H1 (cell line): ENCODE measurements around the gene SPECC1. TPM values are rescaled to one million over a fixed set of nuclear protein-coding genes. Genes with fewer than 3 reads are reported as not detected.

Source experiments
- CTCF ChIA-PET: fragments of 300-600 bp; sonication (Branson Sonifier 250); formaldehyde crosslinking; loops from one replicate; lab custom pipeline; 2021; ENCODE audit not compliant: partially characterized antibody; lab: Charles Lee
- POLR2A ChIA-PET: fragments of 300-600 bp; sonication (Branson Sonifier 250); formaldehyde crosslinking; loops from one replicate; lab custom pipeline; 2021; ENCODE audit warnings: inconsistent platforms; ENCODE audit not compliant: partially characterized antibody; lab: Charles Lee
- DNase-seq, 2 experiments: peaks; one replicate each; pipeline versions ENCODE4 v3.0.0 to v3.0.0-alpha.2; 2010 to 2022; ENCODE audit warnings: low spot score in 2 of 2, low read depth in 1 of 2, mixed read lengths in 1 of 2
- FAIRE-seq: peaks from 2 replicates; lab custom pipeline; 2011; peaks lifted over from hg19 to GRCh38; lab: Jason Lieb, UNC
- H2AFZ ChIP-seq: 2 replicates; pipeline ENCODE4 v1.8.1; 2012; ENCODE audit warnings: low read length, inconsistent platforms
- H2AK5ac ChIP-seq: 2 replicates; pipeline ENCODE4 v1.6.1; 2013; ENCODE audit warnings: low read depth, low read length
- H2BK120ac ChIP-seq: replicated peaks from 2 replicates; pipeline ENCODE3; 2013; ENCODE audit warnings: low read depth, low read length, inconsistent platforms
- H2BK12ac ChIP-seq: 2 replicates; pipeline ENCODE4 v1.6.1; 2013; ENCODE audit warnings: low read depth, low read length
- H2BK15ac ChIP-seq: 2 replicates; pipeline ENCODE4 v1.6.1; 2013; ENCODE audit warnings: low read length
- H2BK20ac ChIP-seq: 2 replicates; pipeline ENCODE4 v1.6.1; 2013; ENCODE audit warnings: low read length
- H2BK5ac ChIP-seq: 2 replicates; pipeline ENCODE4 v1.6.1; 2013; ENCODE audit warnings: low read depth, low read length
- H3K14ac ChIP-seq: 2 replicates; pipeline ENCODE4 v1.6.1; 2013; ENCODE audit warnings: inconsistent platforms; ENCODE audit not compliant: insufficient read length
- H3K18ac ChIP-seq: 2 replicates; pipeline ENCODE4 v1.6.1; 2013; ENCODE audit warnings: low read length; ENCODE audit errors: extremely low read depth
- H3K23ac ChIP-seq: 2 replicates; pipeline ENCODE4 v1.6.1; 2013; ENCODE audit warnings: inconsistent platforms; ENCODE audit not compliant: insufficient read length
- H3K23me2 ChIP-seq: 2 replicates; pipeline ENCODE4 v1.6.1; 2013; ENCODE audit warnings: low read depth, low read length
- H3K27ac ChIP-seq: 2 replicates; pipeline ENCODE4 v1.6.1; 2011; ENCODE audit warnings: low read depth, low read length, inconsistent platforms
- H3K27me3 ChIP-seq, 4 experiments: replicated peaks in 1 of 4; 1 replicate in 1 of 4; 2 replicates in 3 of 4; pipeline versions ENCODE4 v1.6.1 to v1.8.1; 2011 to 2013; ENCODE audit warnings: low read length in 3 of 4, mild to moderate bottlenecking in 3 of 4, inconsistent platforms in 2 of 4, mixed read lengths in 2 of 4, moderate library complexity in 1 of 4; ENCODE audit not compliant: control insufficient read depth in 3 of 4, insufficient read depth in 3 of 4; ENCODE audit errors: extremely low read depth in 1 of 4
- H3K36me3 ChIP-seq, 4 experiments: 2 replicates each; pipeline versions ENCODE4 v1.6.1 to v1.8.1; 2011 to 2013; ENCODE audit warnings: mild to moderate bottlenecking in 4 of 4, low read length in 3 of 4, moderate library complexity in 2 of 4, control low read depth in 1 of 4, inconsistent platforms in 1 of 4; ENCODE audit not compliant: insufficient read depth in 4 of 4, control insufficient read depth in 2 of 4
- H3K4ac ChIP-seq: replicated peaks from 2 replicates; pipeline ENCODE3; 2013; ENCODE audit warnings: low read length, low read depth, mixed read lengths, inconsistent platforms; ENCODE audit not compliant: insufficient read length
- H3K4me1 ChIP-seq, 4 experiments: replicated peaks in 1 of 4; 1 replicate in 1 of 4; 2 replicates in 3 of 4; pipeline versions ENCODE4 v1.6.1 to v1.8.1; 2011 to 2013; ENCODE audit warnings: low read length in 3 of 4, inconsistent platforms in 2 of 4, mixed read lengths in 1 of 4; ENCODE audit not compliant: insufficient read depth in 4 of 4, control insufficient read depth in 3 of 4
- H3K4me2 ChIP-seq, 2 experiments: 2 replicates each; pipeline versions ENCODE4 v1.6.1 to v1.8.1; 2011 to 2013; ENCODE audit warnings: low read depth in 2 of 2, low read length in 2 of 2, control low read depth in 1 of 2, inconsistent platforms in 1 of 2, mild to moderate bottlenecking in 1 of 2; ENCODE audit not compliant: insufficient read depth in 1 of 2
- H3K4me3 ChIP-seq, 4 experiments: fragments of 200-600, 300-600 bp in 1 of 4; sonication (generic), shearing (Covaris generic), sonication (Bioruptor Twin) in 1 of 4; 2 replicates each; pipeline versions ENCODE4 v1.5.1 to v1.8.1; 2011 to 2016; ENCODE audit warnings: low read length in 4 of 4, low read depth in 3 of 4, control low read depth in 2 of 4, inconsistent platforms in 2 of 4, mild to moderate bottlenecking in 2 of 4, mixed read lengths in 1 of 4, moderate library complexity in 1 of 4; ENCODE audit not compliant: insufficient read depth in 2 of 4; ENCODE audit errors: extremely low read depth in 1 of 4
- H3K56ac ChIP-seq: replicated peaks from 2 replicates; pipeline ENCODE3; 2013; ENCODE audit warnings: low read depth, mild to moderate bottlenecking, mixed read lengths, low read length, inconsistent platforms; ENCODE audit not compliant: insufficient read length
- H3K79me1 ChIP-seq: 2 replicates; pipeline ENCODE4 v1.6.1; 2013; ENCODE audit warnings: low read depth, low read length, control low read depth
- H3K79me2 ChIP-seq, 2 experiments: 2 replicates each; pipeline versions ENCODE4 v1.6.1 to v1.8.1; 2012 to 2013; ENCODE audit warnings: low read length in 2 of 2, mild to moderate bottlenecking in 2 of 2, inconsistent platforms in 1 of 2; ENCODE audit not compliant: insufficient read depth in 2 of 2, control insufficient read depth in 1 of 2
- H3K9ac ChIP-seq, 4 experiments: replicated peaks in 1 of 4; 1 replicate in 1 of 4; 2 replicates in 3 of 4; pipeline versions ENCODE4 v1.6.1 to v1.8.1; 2011 to 2013; ENCODE audit warnings: low read depth in 3 of 4, low read length in 3 of 4, control low read depth in 2 of 4, mild to moderate bottlenecking in 2 of 4, moderate library complexity in 2 of 4, inconsistent platforms in 1 of 4; ENCODE audit errors: extremely low read depth in 1 of 4
- H3K9me3 ChIP-seq, 2 experiments: 2 replicates each; pipeline versions ENCODE4 v1.6.1 to v1.8.1; 2012 to 2013; ENCODE audit warnings: mild to moderate bottlenecking in 2 of 2, moderate library complexity in 2 of 2, control low read depth in 1 of 2, inconsistent platforms in 1 of 2, low read depth in 1 of 2, low read length in 1 of 2, mixed read lengths in 1 of 2; ENCODE audit not compliant: insufficient read depth in 2 of 2
- H4K20me1 ChIP-seq, 2 experiments: replicated peaks in 1 of 2; 2 replicates each; pipeline versions ENCODE3 to v1.8.1; 2011 to 2013; ENCODE audit warnings: inconsistent platforms in 2 of 2, low read length in 2 of 2, mild to moderate bottlenecking in 1 of 2; ENCODE audit not compliant: insufficient read depth in 2 of 2, control insufficient read depth in 1 of 2
- H4K5ac ChIP-seq: 2 replicates; pipeline ENCODE4 v1.6.1; 2013; ENCODE audit warnings: low read length, low read depth, mixed read lengths, inconsistent platforms; ENCODE audit not compliant: insufficient read length
- H4K8ac ChIP-seq: 2 replicates; pipeline ENCODE4 v1.8.0; 2013; ENCODE audit warnings: mild to moderate bottlenecking, moderate library complexity, low read length, inconsistent platforms; ENCODE audit not compliant: insufficient read depth; ENCODE audit errors: extremely low read depth
- H4K91ac ChIP-seq: replicated peaks from 2 replicates; pipeline ENCODE3; 2013; ENCODE audit warnings: low read length, mixed read lengths, inconsistent platforms; ENCODE audit not compliant: insufficient read length
- CHD2 ChIP-seq: IDR thresholded peaks from 2 replicates; pipeline ENCODE4 v1.6.1; 2012; ENCODE audit warnings: low read length, improper control_type of control experiment
- SIN3A ChIP-seq, 2 experiments: IDR thresholded peaks in 1 of 2; conservative IDR thresholded peaks in 1 of 2; 2 replicates each; pipeline ENCODE4 v1.6.1; 2011 to 2012; ENCODE audit warnings: low read length in 2 of 2, improper control_type of control experiment in 1 of 2, low read depth in 1 of 2, mild to moderate bottlenecking in 1 of 2
- TBP ChIP-seq: IDR thresholded peaks from 2 replicates; pipeline ENCODE4 v1.6.1; 2011; ENCODE audit warnings: low read depth, low read length, improper control_type of control experiment
- WGBS, 2 experiments: shearing (Covaris generic) in 1 of 2; methylation state at CpG; one replicate each; pipeline versions ENCODE4 v1.1.6 to v1.1.7; 2013 to 2015; ENCODE audit warnings: low lambda C conversion rate in 2 of 2, mixed read lengths in 2 of 2, inconsistent platforms in 1 of 2, low coverage in 1 of 2, missing lambda C conversion rate in 1 of 2; ENCODE audit not compliant: insufficient replicate concordance in 2 of 2, insufficient coverage in 1 of 2, insufficient read length in 1 of 2; ENCODE audit errors: extremely low coverage in 1 of 2, missing lambda C conversion rate in 1 of 2; 5-methylcytosine and 5-hydroxymethylcytosine counted together
- polyA plus RNA-seq, 7 experiments: library from polyadenylated mRNA; depleted of rRNA in 3 of 7; stranded (reverse) in 5 of 7; unstranded in 2 of 7; fragments of >200 nt in 5 of 7; fragments of 200-250 nt in 2 of 7; gene quantifications; 1 replicate in 5 of 7; 2 replicates in 1 of 7; 4 replicates in 1 of 7; pipeline versions ENCODE4 v1.2.1 to v1.2.3, GENCODE V29; 2011 to 2013; ENCODE audit warnings: missing spikeins in 2 of 7, mixed read lengths in 2 of 7
- total RNA-seq: library from RNA; stranded (reverse); fragmentation: NEBNext Ultra II Directional; extraction: Animal tissue kit (Norgen Biotek cat#: 25700); gene quantifications from 2 replicates; pipeline ENCODE4 v1.2.1, GENCODE V29; 2021

SPECC1 gene
- total and polyA plus RNA-seq, 2 of the 8 experiments (the other 6 are each of a cell fraction or from before 2014, with no cell fraction given) = 35.8 to 87.9 TPM

DNA sequence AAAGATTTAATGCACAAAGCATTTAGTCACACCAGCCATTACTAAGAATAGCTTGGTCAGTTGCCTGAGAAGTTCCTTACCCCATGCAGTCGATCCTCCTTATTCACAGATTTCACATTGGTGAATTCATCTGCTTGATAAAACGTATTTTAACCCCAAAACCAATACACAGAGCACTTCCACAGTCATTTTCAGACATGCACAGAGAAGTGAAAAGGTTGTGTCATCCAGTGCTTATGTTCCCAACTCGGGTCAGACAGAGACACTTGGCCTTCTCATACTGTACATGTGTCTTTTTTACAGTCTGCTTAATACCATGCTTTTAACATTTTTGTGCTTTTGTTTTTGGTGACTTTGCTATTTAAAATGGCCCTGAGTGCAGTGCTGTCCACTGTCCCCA is 219.7 kb downstream of the SPECC1 start:
- no peak overlapping the region for H3K4me2 ChIP-seq
- H3K79me1 ChIP-seq = peaks cover 4% of the 10 kb centered on the region; the same call in 1 of the 2 replicates
- no peak overlapping the region for H2AFZ ChIP-seq
- ChIA-PET POLR2A (no interaction called here), CTCF (interaction anchor here (1.3 to 3.2 kb wide), 3 partner anchors 13 to 107 kb away, joined by 3 to 26 read pairs (median 8); no protein-coding TSS in a partner anchor)
- no peak overlapping the region for H3K9ac ChIP-seq
- no peak overlapping the region for H3K56ac ChIP-seq
- no peaks in the 10 kb centered on the region for H3K27me3 ChIP-seq
- H3K4ac ChIP-seq = no peak overlapping the region
- peaks cover 5 to 37% (median 24%) of the 10 kb centered on the region in 4 experiments; a peak in 7 of 8 replicates for H3K36me3 ChIP-seq
- H4K20me1 ChIP-seq = peaks cover 5 to 10% of the 10 kb centered on the region in 2 experiments
- no peak overlapping the region for H4K5ac ChIP-seq
- H4K8ac ChIP-seq = no peak overlapping the region
- H2AK5ac ChIP-seq = no peak overlapping the region
- H3K23me2 ChIP-seq = no peaks in the 10 kb centered on the region
- H3K4me3 ChIP-seq = no peak overlapping the region
- H2BK120ac ChIP-seq = no peak overlapping the region
- no peak overlapping the region for H4K91ac ChIP-seq
- H2BK15ac ChIP-seq = no peak overlapping the region
- FAIRE-seq (no peak), DNase-seq (no peak)
- no peak overlapping the region for H3K23ac ChIP-seq
- no peak for TF ChIP-seq TBP
- TF ChIP-seq SIN3A (conservative IDR thresholded peaks at IDR 0.05 in 1 of 2, IDR thresholded peaks at IDR 0.05 in 1 of 2; ENCODE audit: low read depth in 1 of 2, low read length in 2 of 2) = no peak
- no peak for TF ChIP-seq CHD2
- no peak overlapping the region for H3K27ac ChIP-seq
- no peak overlapping the region for H3K18ac ChIP-seq
- H2BK12ac ChIP-seq = no peak overlapping the region
- no peak overlapping the region for H3K14ac ChIP-seq
- peaks cover 0 to 30% of the 10 kb centered on the region in 2 experiments; a peak in 2 of 4 replicates for H3K79me2 ChIP-seq
- H3K4me1 ChIP-seq = peaks cover 2 to 16% (median 10%) of the 10 kb centered on the region in 4 experiments
- WGBS, 2 experiments = 66% methylated on average over 3 of the region's 3 CpGs; no CpG with 5 or more reads in 1 of the 2 experiments
- H2BK20ac ChIP-seq = no peak overlapping the region
- H3K9me3 ChIP-seq = no peaks in the 10 kb centered on the region
- no peak overlapping the region for H2BK5ac ChIP-seq
